ENCODE data around the gene CIPC.

CIPC gene

DNA sequence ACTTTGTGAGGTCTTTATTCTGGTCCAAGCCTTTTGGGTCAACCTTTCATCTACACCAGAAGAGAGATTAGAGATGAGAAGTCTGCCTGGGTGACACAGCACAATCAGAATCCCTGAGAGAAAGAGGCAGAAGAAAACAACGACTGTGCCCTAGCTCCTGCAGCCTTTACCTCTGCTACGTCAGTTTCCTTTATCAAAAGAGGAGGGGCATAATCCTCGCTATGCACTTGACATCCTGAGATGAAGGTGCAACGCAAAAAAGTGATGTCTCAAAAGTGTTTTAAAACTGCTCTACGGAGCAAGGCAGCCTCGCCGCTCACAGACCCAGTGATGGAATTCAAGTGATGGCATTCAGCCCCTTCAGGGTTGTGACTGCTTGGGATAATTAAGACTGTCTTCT is 21.8 kb downstream of the CIPC start:
- TF ChIP-seq, protein P1, sequence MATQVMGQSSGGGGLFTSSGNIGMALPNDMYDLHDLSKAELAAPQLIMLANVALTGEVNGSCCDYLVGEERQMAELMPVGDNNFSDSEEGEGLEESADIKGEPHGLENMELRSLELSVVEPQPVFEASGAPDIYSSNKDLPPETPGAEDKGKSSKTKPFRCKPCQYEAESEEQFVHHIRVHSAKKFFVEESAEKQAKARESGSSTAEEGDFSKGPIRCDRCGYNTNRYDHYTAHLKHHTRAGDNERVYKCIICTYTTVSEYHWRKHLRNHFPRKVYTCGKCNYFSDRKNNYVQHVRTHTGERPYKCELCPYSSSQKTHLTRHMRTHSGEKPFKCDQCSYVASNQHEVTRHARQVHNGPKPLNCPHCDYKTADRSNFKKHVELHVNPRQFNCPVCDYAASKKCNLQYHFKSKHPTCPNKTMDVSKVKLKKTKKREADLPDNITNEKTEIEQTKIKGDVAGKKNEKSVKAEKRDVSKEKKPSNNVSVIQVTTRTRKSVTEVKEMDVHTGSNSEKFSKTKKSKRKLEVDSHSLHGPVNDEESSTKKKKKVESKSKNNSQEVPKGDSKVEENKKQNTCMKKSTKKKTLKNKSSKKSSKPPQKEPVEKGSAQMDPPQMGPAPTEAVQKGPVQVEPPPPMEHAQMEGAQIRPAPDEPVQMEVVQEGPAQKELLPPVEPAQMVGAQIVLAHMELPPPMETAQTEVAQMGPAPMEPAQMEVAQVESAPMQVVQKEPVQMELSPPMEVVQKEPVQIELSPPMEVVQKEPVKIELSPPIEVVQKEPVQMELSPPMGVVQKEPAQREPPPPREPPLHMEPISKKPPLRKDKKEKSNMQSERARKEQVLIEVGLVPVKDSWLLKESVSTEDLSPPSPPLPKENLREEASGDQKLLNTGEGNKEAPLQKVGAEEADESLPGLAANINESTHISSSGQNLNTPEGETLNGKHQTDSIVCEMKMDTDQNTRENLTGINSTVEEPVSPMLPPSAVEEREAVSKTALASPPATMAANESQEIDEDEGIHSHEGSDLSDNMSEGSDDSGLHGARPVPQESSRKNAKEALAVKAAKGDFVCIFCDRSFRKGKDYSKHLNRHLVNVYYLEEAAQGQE (IDR thresholded peaks at IDR 0.05; ENCODE audit: insufficient replicate concordance, low read depth) = no peak
- TF ChIP-seq SPI1 (IDR thresholded peaks at IDR 0.05; ENCODE audit: borderline replicate concordance, low read depth) (no peak), POLR2AphosphoS5 (IDR thresholded peaks at IDR 0.05; ENCODE audit: low read depth) (no peak), GABPA (IDR thresholded peaks at IDR 0.05; ENCODE audit: low read depth) (no peak)
- TF ChIP-seq, protein P2, sequence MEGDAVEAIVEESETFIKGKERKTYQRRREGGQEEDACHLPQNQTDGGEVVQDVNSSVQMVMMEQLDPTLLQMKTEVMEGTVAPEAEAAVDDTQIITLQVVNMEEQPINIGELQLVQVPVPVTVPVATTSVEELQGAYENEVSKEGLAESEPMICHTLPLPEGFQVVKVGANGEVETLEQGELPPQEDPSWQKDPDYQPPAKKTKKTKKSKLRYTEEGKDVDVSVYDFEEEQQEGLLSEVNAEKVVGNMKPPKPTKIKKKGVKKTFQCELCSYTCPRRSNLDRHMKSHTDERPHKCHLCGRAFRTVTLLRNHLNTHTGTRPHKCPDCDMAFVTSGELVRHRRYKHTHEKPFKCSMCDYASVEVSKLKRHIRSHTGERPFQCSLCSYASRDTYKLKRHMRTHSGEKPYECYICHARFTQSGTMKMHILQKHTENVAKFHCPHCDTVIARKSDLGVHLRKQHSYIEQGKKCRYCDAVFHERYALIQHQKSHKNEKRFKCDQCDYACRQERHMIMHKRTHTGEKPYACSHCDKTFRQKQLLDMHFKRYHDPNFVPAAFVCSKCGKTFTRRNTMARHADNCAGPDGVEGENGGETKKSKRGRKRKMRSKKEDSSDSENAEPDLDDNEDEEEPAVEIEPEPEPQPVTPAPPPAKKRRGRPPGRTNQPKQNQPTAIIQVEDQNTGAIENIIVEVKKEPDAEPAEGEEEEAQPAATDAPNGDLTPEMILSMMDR (IDR thresholded peaks at IDR 0.05; ENCODE audit: insufficient read depth, low read length) = no peak
- DNase-seq (ENCODE audit: low read depth in 1 of 2, low spot score in 1 of 2) = no peak
- no peak overlapping the region for H3K27ac ChIP-seq (replicated peaks)
- H3K27me3 ChIP-seq (ENCODE audit: insufficient read depth, poor library complexity, severe bottlenecking) = no peaks in the 10 kb centered on the region
- no peak overlapping the region for H3K4me3 ChIP-seq (replicated peaks; ENCODE audit: insufficient read depth, low read length)

DNA sequence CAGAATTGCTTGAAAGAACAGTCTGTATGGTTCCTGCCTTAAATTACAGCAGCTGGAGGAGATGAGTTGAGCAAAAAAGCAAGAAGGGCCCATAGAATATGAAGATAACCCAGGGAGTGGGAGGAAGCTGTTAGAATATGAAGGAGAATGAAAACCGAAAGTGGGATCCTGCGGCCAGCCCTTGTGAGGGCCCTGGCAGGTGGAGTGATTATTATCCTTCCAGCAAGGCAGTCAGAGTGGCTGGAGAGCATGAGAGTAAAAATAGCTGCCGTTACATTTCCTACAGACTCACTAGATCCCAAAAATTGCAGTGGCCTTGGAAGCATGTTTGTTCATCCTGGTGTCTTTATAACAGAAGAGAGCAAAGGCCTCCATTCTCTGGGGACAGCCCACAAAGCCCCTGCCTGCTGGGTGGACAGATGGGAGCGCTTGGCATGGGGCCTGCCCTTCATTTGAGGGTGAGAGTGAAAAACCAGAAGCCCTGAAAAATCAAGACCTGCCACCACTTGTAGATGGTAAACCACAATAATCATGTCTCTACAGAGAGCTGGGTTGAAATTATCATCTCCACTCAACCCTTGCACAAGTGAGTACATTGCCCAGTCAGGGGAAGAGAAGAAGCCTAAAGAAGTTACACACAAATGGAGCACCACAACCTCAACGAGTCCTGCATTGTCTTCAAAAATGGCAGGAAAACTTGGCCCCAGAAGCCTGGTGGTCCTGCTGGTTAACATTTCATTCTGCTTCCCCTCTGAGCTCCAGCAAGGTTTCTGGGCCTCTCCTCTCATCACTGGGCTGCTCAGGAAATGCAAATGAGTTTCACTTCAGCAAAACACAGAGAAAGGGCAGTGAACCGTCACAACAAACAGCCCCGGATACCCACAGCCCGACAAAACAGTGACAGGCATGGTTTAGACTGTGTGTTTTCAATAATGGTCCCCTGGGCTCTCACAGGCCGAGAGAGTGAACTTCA is 23.0 kb downstream of the CIPC start:
- DNase-seq (ENCODE audit: low read depth in 1 of 2, low spot score in 1 of 2) = no peak
- TF ChIP-seq, protein P1 (IDR thresholded peaks at IDR 0.05; ENCODE audit: insufficient replicate concordance, low read depth) = no peak
- no peak for TF ChIP-seq SPI1 (IDR thresholded peaks at IDR 0.05; ENCODE audit: borderline replicate concordance, low read depth)
- no peak for TF ChIP-seq POLR2AphosphoS5 (IDR thresholded peaks at IDR 0.05; ENCODE audit: low read depth)
- TF ChIP-seq, protein P2 (IDR thresholded peaks at IDR 0.05; ENCODE audit: insufficient read depth, low read length) = no peak
- no peak for TF ChIP-seq GABPA (IDR thresholded peaks at IDR 0.05; ENCODE audit: low read depth)
- Histone ChIP-seq H3K4me3 (replicated peaks; ENCODE audit: insufficient read depth, low read length) (no peak overlapping the region), H3K27me3 (ENCODE audit: insufficient read depth, poor library complexity, severe bottlenecking) (no peaks in the 10 kb centered on the region), H3K27ac (replicated peaks) (no peak overlapping the region)

DNA sequence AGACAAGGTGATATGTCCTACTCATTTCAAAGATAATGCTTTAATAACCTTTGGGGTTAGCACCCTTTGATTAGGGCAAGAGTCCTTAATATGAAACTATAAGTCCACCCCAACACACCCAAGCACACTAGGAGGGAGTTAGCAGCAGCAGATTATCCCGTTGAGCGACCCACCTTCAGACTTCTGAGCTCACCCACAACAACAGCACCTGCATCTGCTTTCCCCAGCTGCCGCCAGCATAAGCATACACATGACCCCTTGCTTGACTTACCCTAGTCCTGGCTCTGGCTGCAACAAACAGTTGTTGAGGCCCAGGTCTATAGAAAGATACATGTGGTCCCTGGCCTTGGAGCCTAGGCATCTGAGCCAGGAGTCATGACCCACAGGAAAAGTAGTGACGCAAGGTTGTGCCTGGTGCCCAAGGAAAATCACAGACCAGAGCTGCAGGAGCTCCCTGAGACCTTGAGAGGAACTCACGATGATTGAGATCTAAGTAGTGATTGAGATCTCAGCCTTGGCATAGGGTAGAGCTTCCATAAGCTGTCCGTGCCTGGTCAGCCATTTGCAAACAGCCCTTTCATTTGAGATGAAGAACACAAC is 24.6 kb downstream of the CIPC start:
- TF ChIP-seq POLR2AphosphoS5 (IDR thresholded peaks at IDR 0.05; ENCODE audit: low read depth) (no peak), SPI1 (IDR thresholded peaks at IDR 0.05; ENCODE audit: borderline replicate concordance, low read depth) (no peak), GABPA (IDR thresholded peaks at IDR 0.05; ENCODE audit: low read depth) (no peak)
- TF ChIP-seq, protein P1 (IDR thresholded peaks at IDR 0.05; ENCODE audit: insufficient replicate concordance, low read depth) = no peak
- TF ChIP-seq, protein P2 (IDR thresholded peaks at IDR 0.05; ENCODE audit: insufficient read depth, low read length) = no peak
- DNase-seq (ENCODE audit: low read depth in 1 of 2, low spot score in 1 of 2) = no peak
- no peaks in the 10 kb centered on the region for H3K27me3 ChIP-seq (ENCODE audit: insufficient read depth, poor library complexity, severe bottlenecking)
- no peak overlapping the region for H3K4me3 ChIP-seq (replicated peaks; ENCODE audit: insufficient read depth, low read length)
- no peak overlapping the region for H3K27ac ChIP-seq (replicated peaks)

All from HL-60 (cell line).